ENCODE data around the gene MPPED2. TPM values are rescaled to one million over a fixed set of nuclear protein-coding genes. Genes with fewer than 3 reads are reported as not detected.

Gene MPPED2
- total RNA-seq, 6 experiments from 2014 or later: not detected

- Mint-ChIP-seq H3K36me3 (ENCODE audit: low read depth) (no peaks in the 10 kb centered on the region), H3K27me3 (ENCODE audit: insufficient read depth) (peaks cover 2% of the 10 kb centered on the region; the same call in 1 of the 2 replicates), H3K27ac (no peak overlapping the region), H3K4me3 (no peak overlapping the region), H3K4me1 (ENCODE audit: low read depth) (no peaks in the 10 kb centered on the region), H3K9me3 (peaks cover 48% of the 10 kb centered on the region)
- DNase-seq: no peak
- no peak for TF ChIP-seq CTCF (IDR thresholded peaks at IDR 0.05)
Measured at GRCh38 chr11:30452114-30452513, 134.0 kb downstream of the MPPED2 start.

GRCh38 chr11:30451626-30452025, 134.5 kb downstream of the MPPED2 start:
- no peak for TF ChIP-seq CTCF (IDR thresholded peaks at IDR 0.05)
- Mint-ChIP-seq H3K27me3 (ENCODE audit: insufficient read depth) (peaks cover 2% of the 10 kb centered on the region; the same call in 1 of the 2 replicates), H3K36me3 (ENCODE audit: low read depth) (no peaks in the 10 kb centered on the region), H3K4me3 (no peak overlapping the region), H3K9me3 (peaks cover 50% of the 10 kb centered on the region), H3K27ac (no peak overlapping the region), H3K4me1 (ENCODE audit: low read depth) (no peaks in the 10 kb centered on the region)
- DNase-seq: no peak

GRCh38 chr11:30451167-30451566, 135.0 kb downstream of the MPPED2 start:
- H3K36me3 Mint-ChIP-seq (ENCODE audit: low read depth): no peaks in the 10 kb centered on the region
- peaks cover 2% of the 10 kb centered on the region; the same call in 1 of the 2 replicates for H3K27me3 Mint-ChIP-seq (ENCODE audit: insufficient read depth)
- TF ChIP-seq CTCF (IDR thresholded peaks at IDR 0.05): no peak
- H3K4me1 Mint-ChIP-seq (ENCODE audit: low read depth): no peaks in the 10 kb centered on the region
- peaks cover 53% of the 10 kb centered on the region for H3K9me3 Mint-ChIP-seq
- H3K4me3 Mint-ChIP-seq: no peak overlapping the region
- no peak for DNase-seq
- H3K27ac Mint-ChIP-seq: no peak overlapping the region

- no peak for TF ChIP-seq CTCF (IDR thresholded peaks at IDR 0.05)
- DNase-seq: no peak
- peaks cover 34% of the 10 kb centered on the region for H3K9me3 Mint-ChIP-seq
- peaks cover under 1% of the 10 kb centered on the region; the same call in 1 of the 2 replicates for H3K27me3 Mint-ChIP-seq (ENCODE audit: insufficient read depth)
- no peak overlapping the region for H3K27ac Mint-ChIP-seq
- H3K4me1 Mint-ChIP-seq (ENCODE audit: low read depth): no peaks in the 10 kb centered on the region
- H3K36me3 Mint-ChIP-seq (ENCODE audit: low read depth): no peaks in the 10 kb centered on the region
- no peak overlapping the region for H3K4me3 Mint-ChIP-seq
Measured at GRCh38 chr11:30447058-30447640, 139.0 kb downstream of the MPPED2 start.

GRCh38 chr11:30446520-30446919, 139.6 kb downstream of the MPPED2 start:
- no peak for DNase-seq
- no peak for TF ChIP-seq CTCF (IDR thresholded peaks at IDR 0.05)
- no peak overlapping the region for H3K4me3 Mint-ChIP-seq
- no peaks in the 10 kb centered on the region; the same call in 1 of the 2 replicates for H3K27me3 Mint-ChIP-seq (ENCODE audit: insufficient read depth)
- H3K36me3 Mint-ChIP-seq (ENCODE audit: low read depth): no peaks in the 10 kb centered on the region
- H3K4me1 Mint-ChIP-seq (ENCODE audit: low read depth): no peaks in the 10 kb centered on the region
- H3K27ac Mint-ChIP-seq: no peak overlapping the region
- H3K9me3 Mint-ChIP-seq: peaks cover 34% of the 10 kb centered on the region
